Lung (tissue), 12 donors: ENCODE results near the gene JAM3. TPM values are rescaled to one million over a fixed set of nuclear protein-coding genes. Genes with fewer than 3 reads are reported as not detected.

Experiments
- ATAC-seq: fragments of 200-7000 bp; cut with Tn5 transposase; one replicate; pipeline ENCODE4 v1.9.1; 2020; ENCODE audit warnings: moderate number of reproducible peaks; ENCODE audit not compliant: insufficient read depth, low FRiP score
- DNase-seq, 3 donors: peaks; one replicate each; pipeline ENCODE4 v3.0.0-alpha.2; 2013 to 2017
- H3K27ac ChIP-seq, 2 donors: one replicate each; pipeline ENCODE4 v1.5.1; 2013; ENCODE audit warnings: mild to moderate bottlenecking in 2 of 2, moderate library complexity in 2 of 2, control low read depth in 1 of 2, inconsistent platforms in 1 of 2, low read depth in 1 of 2, low read length in 1 of 2
- H3K27me3 ChIP-seq, 3 donors: one replicate each; pipeline ENCODE4 v1.5.1; 2013; ENCODE audit warnings: low read length in 2 of 3; ENCODE audit not compliant: control insufficient read depth in 3 of 3, insufficient read depth in 3 of 3
- H3K36me3 ChIP-seq, 4 donors: one replicate each; pipeline ENCODE4 v1.5.1; 2013; ENCODE audit warnings: low read length in 4 of 4, mild to moderate bottlenecking in 1 of 4, moderate library complexity in 1 of 4; ENCODE audit not compliant: control insufficient read depth in 4 of 4, insufficient read depth in 4 of 4
- H3K4me1 ChIP-seq, 5 donors: one replicate each; pipeline ENCODE4 v1.5.1; 2013; ENCODE audit warnings: low read length in 5 of 5, mild to moderate bottlenecking in 2 of 5, moderate library complexity in 1 of 5; ENCODE audit not compliant: control insufficient read depth in 5 of 5, insufficient read depth in 5 of 5
- H3K4me3 ChIP-seq: one replicate; pipeline ENCODE4 v1.5.1; 2013; ENCODE audit warnings: mild to moderate bottlenecking, control low read depth, moderate library complexity
- H3K9ac ChIP-seq, 2 donors: one replicate each; pipeline ENCODE4 v1.5.1; 2013; ENCODE audit warnings: low read length in 2 of 2, control low read depth in 1 of 2; ENCODE audit not compliant: insufficient read depth in 1 of 2
- H3K9me3 ChIP-seq, 4 donors: one replicate each; pipeline ENCODE4 v1.5.1; 2013; ENCODE audit warnings: low read length in 3 of 4, mild to moderate bottlenecking in 1 of 4, moderate library complexity in 1 of 4; ENCODE audit not compliant: control insufficient read depth in 4 of 4, insufficient read depth in 3 of 4
- WGBS, 2 donors: extraction: QIAGEN DNeasy Blood & Tissue Kit; methylation state at CpG; one replicate each; pipeline ENCODE4 v1.1.7; 2013; 5-methylcytosine and 5-hydroxymethylcytosine counted together
- polyA plus RNA-seq, 2 donors: library from polyadenylated mRNA; stranded (reverse); fragments of 200-250 nt; gene quantifications; one replicate each; pipeline ENCODE4 v1.2.1, GENCODE V29; 2013
- total RNA-seq, 2 donors: library from RNA; depleted of rRNA in 1 of 2; stranded (reverse); fragments of >200 nt in 1 of 2; gene quantifications; one replicate each; pipeline ENCODE4 v1.2.1, GENCODE V29; 2014 to 2021
- TF ChIP-seq, protein P1 (sequence below): IDR thresholded peaks from 2 replicates; pipeline ENCODE4 v1.5.1; 2012; ENCODE audit warnings: mild to moderate bottlenecking; ENCODE audit errors: control extremely low read depth, extremely low read depth
- donor health status: control.
- donor health status: control.
- donor health status: Bipolar disorder and iron deficiency.
- donor health status: healthy.
- donor health status: DM: yes; HTN: yes; CAD: no.

The JAM3 gene
- total and polyA plus RNA-seq, 4 donors = 10.3 to 72.2 (median 23.6) TPM

DNA sequence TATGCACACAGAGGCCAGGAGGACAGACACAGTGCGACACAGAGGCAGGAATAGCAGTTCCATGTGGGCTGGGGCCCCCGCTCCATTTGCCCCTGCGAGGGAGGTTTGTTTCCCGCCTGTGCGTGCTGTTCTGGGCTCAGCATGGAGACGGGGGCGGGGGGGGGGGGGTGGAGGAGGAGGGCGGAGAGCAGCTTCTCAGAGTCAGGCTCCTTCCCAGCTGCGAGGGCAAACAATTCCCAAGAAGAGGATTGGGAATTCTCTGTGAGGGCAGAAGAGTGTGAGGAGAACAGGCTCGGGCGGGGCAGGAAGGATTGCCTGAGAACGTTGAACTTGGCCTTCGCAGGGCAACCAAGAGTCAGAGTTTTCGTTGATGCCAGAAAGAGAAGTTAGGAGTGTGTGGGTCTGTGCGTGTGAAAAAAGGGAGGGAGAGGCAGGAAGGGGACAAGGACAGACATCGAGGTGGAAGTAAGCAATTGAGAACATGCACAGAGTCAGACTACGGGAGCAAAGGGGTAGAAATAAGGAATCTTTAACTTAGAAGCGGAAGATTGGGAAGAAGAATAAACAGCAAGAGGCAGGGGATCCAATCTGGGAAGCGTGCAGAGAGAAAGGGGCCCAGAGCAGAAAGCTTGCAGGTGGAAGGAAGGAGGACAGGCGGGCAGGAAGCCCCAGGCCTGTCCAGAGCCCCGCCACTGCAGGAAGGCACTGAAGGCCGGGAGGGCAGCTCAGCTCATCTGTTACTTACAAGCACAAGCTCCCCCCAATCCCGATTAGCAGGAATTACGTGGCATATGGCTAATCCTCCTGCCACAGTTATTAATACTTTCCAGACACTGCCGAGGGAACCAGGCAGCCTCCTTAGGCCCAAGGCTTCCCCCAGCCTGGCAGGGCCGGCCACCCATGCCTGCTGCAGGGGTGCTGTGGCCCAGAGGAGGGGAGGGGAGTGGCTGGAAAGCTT lies 15.6 kb upstream of the JAM3 start:
- no peak overlapping the region for H3K27ac ChIP-seq
- TF ChIP-seq, protein P1, sequence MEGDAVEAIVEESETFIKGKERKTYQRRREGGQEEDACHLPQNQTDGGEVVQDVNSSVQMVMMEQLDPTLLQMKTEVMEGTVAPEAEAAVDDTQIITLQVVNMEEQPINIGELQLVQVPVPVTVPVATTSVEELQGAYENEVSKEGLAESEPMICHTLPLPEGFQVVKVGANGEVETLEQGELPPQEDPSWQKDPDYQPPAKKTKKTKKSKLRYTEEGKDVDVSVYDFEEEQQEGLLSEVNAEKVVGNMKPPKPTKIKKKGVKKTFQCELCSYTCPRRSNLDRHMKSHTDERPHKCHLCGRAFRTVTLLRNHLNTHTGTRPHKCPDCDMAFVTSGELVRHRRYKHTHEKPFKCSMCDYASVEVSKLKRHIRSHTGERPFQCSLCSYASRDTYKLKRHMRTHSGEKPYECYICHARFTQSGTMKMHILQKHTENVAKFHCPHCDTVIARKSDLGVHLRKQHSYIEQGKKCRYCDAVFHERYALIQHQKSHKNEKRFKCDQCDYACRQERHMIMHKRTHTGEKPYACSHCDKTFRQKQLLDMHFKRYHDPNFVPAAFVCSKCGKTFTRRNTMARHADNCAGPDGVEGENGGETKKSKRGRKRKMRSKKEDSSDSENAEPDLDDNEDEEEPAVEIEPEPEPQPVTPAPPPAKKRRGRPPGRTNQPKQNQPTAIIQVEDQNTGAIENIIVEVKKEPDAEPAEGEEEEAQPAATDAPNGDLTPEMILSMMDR = no peak
- WGBS, 2 donors = 53 to 62% methylated on average over 26 of the region's 26 CpGs
- no peaks in the 10 kb centered on the region for H3K9me3 ChIP-seq
- H3K9ac ChIP-seq = no peak overlapping the region
- H3K27me3 ChIP-seq = peaks cover 0 to 12% (median 9%) of the 10 kb centered on the region in 3 donors
- H3K36me3 ChIP-seq = no peaks in the 10 kb centered on the region
- peaks cover 0 to 5% (median 0%) of the 10 kb centered on the region in 5 donors for H3K4me1 ChIP-seq
- no peak overlapping the region for H3K4me3 ChIP-seq
- ATAC-seq (no peak), DNase-seq (no peak)

DNA sequence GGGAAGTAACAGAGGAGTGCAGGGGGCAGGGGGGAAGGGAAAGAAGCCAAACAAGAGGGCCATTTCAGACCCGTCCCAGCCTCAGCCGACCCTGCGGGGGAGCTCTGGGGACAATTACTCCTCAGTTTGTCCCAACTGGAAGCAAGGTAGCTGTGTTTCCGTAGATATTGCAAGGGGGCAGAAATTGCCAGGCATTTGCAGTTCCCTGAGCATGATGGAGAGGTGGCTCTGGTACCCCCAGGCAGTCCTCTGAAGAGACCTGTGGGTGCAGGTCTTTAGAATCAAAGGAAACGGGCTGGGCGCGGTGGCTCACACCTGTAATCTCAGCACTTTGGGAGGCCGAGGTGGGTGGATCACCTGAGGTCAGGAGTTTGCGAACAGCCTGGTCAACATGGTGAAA lies 13.8 kb upstream of the JAM3 start:
- Histone ChIP-seq H3K9ac (no peak overlapping the region), H3K27me3 (peaks cover 0 to 1% (median 0%) of the 10 kb centered on the region in 3 donors), H3K9me3 (no peaks in the 10 kb centered on the region), H3K27ac (no peak overlapping the region), H3K4me1 (peaks cover 0 to 5% (median 0%) of the 10 kb centered on the region in 5 donors), H3K4me3 (no peak overlapping the region), H3K36me3 (no peaks in the 10 kb centered on the region)
- DNase-seq = no peak
- TF ChIP-seq, protein P1 = no peak
- no peak for ATAC-seq
- 83 to 85% methylated on average over 9 of the region's 9 CpGs for WGBS, 2 donors

DNA sequence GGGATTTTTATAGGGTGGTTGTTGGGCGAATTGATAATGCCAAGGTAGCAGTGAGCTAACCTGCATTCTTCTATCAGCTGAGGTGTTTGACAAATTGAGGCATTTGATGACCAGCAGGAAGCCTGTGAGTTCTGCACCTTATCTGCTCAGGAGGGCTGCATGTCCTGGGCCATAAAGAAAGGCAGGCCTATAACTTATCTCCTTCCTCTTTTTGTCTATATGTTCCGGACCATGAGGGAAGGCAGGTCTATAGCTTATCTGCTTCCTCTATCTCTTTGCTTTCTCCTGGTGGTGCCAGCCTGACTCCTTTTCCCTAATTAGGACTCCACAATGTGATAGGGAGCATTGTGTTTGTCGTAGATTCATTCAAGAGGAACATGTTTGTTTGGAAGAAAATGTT lies 8.6 kb upstream of the JAM3 start:
- H3K9ac ChIP-seq = no peak overlapping the region
- no peaks in the 10 kb centered on the region for H3K9me3 ChIP-seq
- H3K4me1 ChIP-seq = peaks cover 0 to 5% (median 0%) of the 10 kb centered on the region in 5 donors
- ATAC-seq (no peak), DNase-seq (no peak)
- H3K27me3 ChIP-seq = peaks cover 0 to 11% (median 3%) of the 10 kb centered on the region in 3 donors
- H3K4me3 ChIP-seq = no peak overlapping the region
- TF ChIP-seq, protein P1 = no peak
- H3K27ac ChIP-seq = peak overlapping the region in 1 of 2 donors; percentile 20
- WGBS, 2 donors = 22 to 35% methylated on average over 3 of the region's 3 CpGs
- no peaks in the 10 kb centered on the region for H3K36me3 ChIP-seq
